ENCODE measurements around the gene CLPTM1.
"Not testable (repeated sequence)": the region's sequence is repeated elsewhere in the genome, so short reads cannot be mapped to it uniquely, and the experiment has no call there.

CLPTM1 gene

GRCh38 chr19:44925114-44925891 lies 29.9 kb upstream of the CLPTM1 start:
- Histone ChIP-seq H3K9me2 (replicated peaks; ENCODE audit: insufficient read depth, low read length) (no peaks in the 10 kb centered on the region), H3F3A (ENCODE audit: insufficient read depth) (no peaks in the 10 kb centered on the region), H3K27me3 (ENCODE audit: low read length) (no peaks in the 10 kb centered on the region), H2AFZ (ENCODE audit: low read depth, low read length, severe bottlenecking) (no peak overlapping the region), H3K4me2 (ENCODE audit: low read depth, low read length, poor library complexity, severe bottlenecking) (no peak overlapping the region), H3K9me3 (ENCODE audit: insufficient read depth, low read length) (no peaks in the 10 kb centered on the region), H3K79me2 (ENCODE audit: insufficient read depth, low read length) (no peaks in the 10 kb centered on the region), H3K9ac (ENCODE audit: low read length) (no peak overlapping the region), H4K20me1 (ENCODE audit: low read depth, low read length) (no peaks in the 10 kb centered on the region), H3K36me3 (ENCODE audit: low read length) (no peaks in the 10 kb centered on the region), H3K27ac (ENCODE audit: low read depth, low read length) (no peak overlapping the region), H3K4me3 (ENCODE audit: insufficient read depth, low read length, poor library complexity, severe bottlenecking) (no peak overlapping the region)
- TF ChIP-seq, protein P1, sequence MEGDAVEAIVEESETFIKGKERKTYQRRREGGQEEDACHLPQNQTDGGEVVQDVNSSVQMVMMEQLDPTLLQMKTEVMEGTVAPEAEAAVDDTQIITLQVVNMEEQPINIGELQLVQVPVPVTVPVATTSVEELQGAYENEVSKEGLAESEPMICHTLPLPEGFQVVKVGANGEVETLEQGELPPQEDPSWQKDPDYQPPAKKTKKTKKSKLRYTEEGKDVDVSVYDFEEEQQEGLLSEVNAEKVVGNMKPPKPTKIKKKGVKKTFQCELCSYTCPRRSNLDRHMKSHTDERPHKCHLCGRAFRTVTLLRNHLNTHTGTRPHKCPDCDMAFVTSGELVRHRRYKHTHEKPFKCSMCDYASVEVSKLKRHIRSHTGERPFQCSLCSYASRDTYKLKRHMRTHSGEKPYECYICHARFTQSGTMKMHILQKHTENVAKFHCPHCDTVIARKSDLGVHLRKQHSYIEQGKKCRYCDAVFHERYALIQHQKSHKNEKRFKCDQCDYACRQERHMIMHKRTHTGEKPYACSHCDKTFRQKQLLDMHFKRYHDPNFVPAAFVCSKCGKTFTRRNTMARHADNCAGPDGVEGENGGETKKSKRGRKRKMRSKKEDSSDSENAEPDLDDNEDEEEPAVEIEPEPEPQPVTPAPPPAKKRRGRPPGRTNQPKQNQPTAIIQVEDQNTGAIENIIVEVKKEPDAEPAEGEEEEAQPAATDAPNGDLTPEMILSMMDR (IDR thresholded peaks at IDR 0.05; ENCODE audit: insufficient read depth, low read length, poor library complexity, severe bottlenecking) = no peak
- TF ChIP-seq EZH2phosphoT487 (conservative IDR thresholded peaks at IDR 0.05; ENCODE audit: low read length) = no peak

DNA sequence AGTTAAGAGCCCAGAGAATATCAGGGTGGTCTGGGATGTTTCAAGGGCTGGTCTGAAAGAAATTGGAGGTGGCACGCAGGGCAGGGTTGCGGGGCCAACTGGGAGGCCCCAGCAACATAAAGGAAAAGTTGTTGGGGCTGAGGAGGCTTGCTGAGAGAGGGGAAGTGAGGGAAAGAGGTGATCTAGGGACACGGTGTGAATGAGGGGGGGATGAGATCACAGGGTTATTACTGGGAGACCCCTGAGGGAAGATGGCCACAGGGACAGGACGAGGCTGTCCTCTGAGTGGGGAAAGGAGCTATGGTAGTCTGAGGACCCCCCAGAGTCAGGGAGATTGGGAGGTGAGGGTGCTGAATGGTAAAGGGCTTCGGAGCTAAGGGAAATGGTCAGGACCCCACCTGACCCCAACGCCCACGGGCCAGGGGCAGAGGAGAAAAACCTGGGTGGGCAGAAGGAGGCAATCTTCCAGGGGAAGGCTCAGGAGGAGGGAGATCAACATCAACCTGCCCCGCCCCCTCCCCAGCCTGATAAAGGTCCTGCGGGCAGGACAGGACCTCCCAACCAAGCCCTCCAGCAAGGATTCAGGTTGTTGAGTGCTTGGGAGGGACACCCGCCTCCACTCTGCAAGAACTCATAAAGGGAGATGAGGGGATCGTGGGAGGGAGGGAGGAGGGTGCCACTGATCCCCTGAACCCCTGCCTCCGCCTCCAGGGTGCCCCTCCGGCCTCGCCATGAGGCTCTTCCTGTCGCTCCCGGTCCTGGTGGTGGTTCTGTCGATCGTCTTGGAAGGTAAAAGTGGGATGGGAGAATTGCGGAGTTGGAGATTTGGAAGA lies 28.7 kb upstream of the CLPTM1 start:
- H3K79me2 ChIP-seq (ENCODE audit: insufficient read depth, low read length); H3K9me2 ChIP-seq (replicated peaks; ENCODE audit: insufficient read depth, low read length); H4K20me1 ChIP-seq (ENCODE audit: low read depth, low read length); H3K27ac ChIP-seq (ENCODE audit: low read depth, low read length); H2AFZ ChIP-seq (ENCODE audit: low read depth, low read length, severe bottlenecking); H3K9ac ChIP-seq (ENCODE audit: low read length); H3K9me3 ChIP-seq (ENCODE audit: insufficient read depth, low read length); H3K36me3 ChIP-seq (ENCODE audit: low read length); H3K27me3 ChIP-seq (ENCODE audit: low read length); H3K4me3 ChIP-seq (ENCODE audit: insufficient read depth, low read length, poor library complexity, severe bottlenecking); H3F3A ChIP-seq (ENCODE audit: insufficient read depth): not testable (repeated sequence)
- peak overlapping the region; percentile 34 for H3K4me2 ChIP-seq (ENCODE audit: low read depth, low read length, poor library complexity, severe bottlenecking)

- no peaks in the 10 kb centered on the region for H3K27me3 ChIP-seq (ENCODE audit: low read length)
- no peaks in the 10 kb centered on the region for H3K9me3 ChIP-seq (ENCODE audit: insufficient read depth, low read length)
- TF ChIP-seq, protein P1 (IDR thresholded peaks at IDR 0.05; ENCODE audit: insufficient read depth, low read length, poor library complexity, severe bottlenecking) = no peak
- no peak for TF ChIP-seq EZH2phosphoT487 (conservative IDR thresholded peaks at IDR 0.05; ENCODE audit: low read length)
- H4K20me1 ChIP-seq (ENCODE audit: low read depth, low read length) = no peaks in the 10 kb centered on the region
- no peaks in the 10 kb centered on the region for H3K36me3 ChIP-seq (ENCODE audit: low read length)
- H3K27ac ChIP-seq (ENCODE audit: low read depth, low read length) = no peak overlapping the region
- no peak overlapping the region for H3K9ac ChIP-seq (ENCODE audit: low read length)
- H3K4me2 ChIP-seq (ENCODE audit: low read depth, low read length, poor library complexity, severe bottlenecking) = no peak overlapping the region
- H3K79me2 ChIP-seq (ENCODE audit: insufficient read depth, low read length) = no peaks in the 10 kb centered on the region
- no peak overlapping the region for H2AFZ ChIP-seq (ENCODE audit: low read depth, low read length, severe bottlenecking)
- H3K4me3 ChIP-seq (ENCODE audit: insufficient read depth, low read length, poor library complexity, severe bottlenecking) = no peak overlapping the region
- no peaks in the 10 kb centered on the region for H3K9me2 ChIP-seq (replicated peaks; ENCODE audit: insufficient read depth, low read length)
- no peaks in the 10 kb centered on the region for H3F3A ChIP-seq (ENCODE audit: insufficient read depth)
Measured at GRCh38 chr19:44927746-44928145, 27.4 kb upstream of the CLPTM1 start.

DNA sequence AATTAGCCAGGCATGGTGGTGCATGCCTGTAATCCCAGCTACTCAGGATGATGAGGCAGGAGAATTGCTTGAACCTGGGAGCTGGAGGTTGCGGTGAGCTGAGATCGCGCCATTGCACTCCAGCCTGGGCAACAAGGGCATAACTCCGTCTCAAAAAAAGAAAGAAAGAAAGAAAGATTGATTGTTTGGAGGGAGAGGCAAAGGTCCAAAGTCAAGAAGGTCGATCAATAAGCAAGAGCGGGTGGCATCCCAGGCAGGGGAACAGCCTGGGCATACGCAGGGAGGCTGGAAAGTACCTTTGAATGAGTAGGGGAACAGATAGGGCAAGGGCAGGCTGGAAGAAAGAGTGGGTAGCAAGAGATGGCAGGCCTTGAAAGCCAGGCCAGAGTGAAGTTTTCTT lies 25.1 kb upstream of the CLPTM1 start:
- no peaks in the 10 kb centered on the region for H3K27me3 ChIP-seq (ENCODE audit: low read length)
- H3K9me3 ChIP-seq (ENCODE audit: insufficient read depth, low read length) = no peaks in the 10 kb centered on the region
- H3K4me2 ChIP-seq (ENCODE audit: low read depth, low read length, poor library complexity, severe bottlenecking) = no peak overlapping the region
- no peaks in the 10 kb centered on the region for H4K20me1 ChIP-seq (ENCODE audit: low read depth, low read length)
- H3K4me3 ChIP-seq (ENCODE audit: insufficient read depth, low read length, poor library complexity, severe bottlenecking) = no peak overlapping the region
- TF ChIP-seq, protein P1 (IDR thresholded peaks at IDR 0.05; ENCODE audit: insufficient read depth, low read length, poor library complexity, severe bottlenecking) = no peak
- TF ChIP-seq EZH2phosphoT487 (conservative IDR thresholded peaks at IDR 0.05; ENCODE audit: low read length) = no peak
- no peaks in the 10 kb centered on the region for H3F3A ChIP-seq (ENCODE audit: insufficient read depth)
- no peaks in the 10 kb centered on the region for H3K79me2 ChIP-seq (ENCODE audit: insufficient read depth, low read length)
- no peaks in the 10 kb centered on the region for H3K36me3 ChIP-seq (ENCODE audit: low read length)
- no peak overlapping the region for H2AFZ ChIP-seq (ENCODE audit: low read depth, low read length, severe bottlenecking)
- no peak overlapping the region for H3K27ac ChIP-seq (ENCODE audit: low read depth, low read length)
- H3K9me2 ChIP-seq (replicated peaks; ENCODE audit: insufficient read depth, low read length) = no peaks in the 10 kb centered on the region
- no peak overlapping the region for H3K9ac ChIP-seq (ENCODE audit: low read length)

All from SU-DHL-6 (cell line).